ENCODE data around the gene HOMER1.

HOMER1 gene

DNA sequence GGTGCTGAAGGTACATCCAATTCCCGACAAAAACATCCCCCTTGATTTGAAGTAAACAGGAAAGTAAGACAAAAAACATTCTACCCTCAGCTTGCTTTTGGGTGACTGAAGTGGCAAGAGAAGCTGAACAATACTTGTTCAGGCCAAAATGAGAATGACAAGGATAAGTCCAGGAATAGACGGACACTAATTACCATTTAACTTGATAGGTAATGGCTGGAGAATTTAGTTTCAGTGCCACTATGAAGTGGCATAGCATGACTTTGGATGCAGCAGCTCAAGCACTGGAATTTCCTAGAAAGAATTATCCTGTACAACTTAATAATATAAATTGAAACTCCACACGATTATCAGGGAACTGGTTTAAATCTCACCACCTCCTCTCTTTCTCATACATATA, 49.7 kb downstream of the HOMER1 start:
- DNase-seq (ENCODE audit: low read depth), result no peak
- TF ChIP-seq, protein P1, sequence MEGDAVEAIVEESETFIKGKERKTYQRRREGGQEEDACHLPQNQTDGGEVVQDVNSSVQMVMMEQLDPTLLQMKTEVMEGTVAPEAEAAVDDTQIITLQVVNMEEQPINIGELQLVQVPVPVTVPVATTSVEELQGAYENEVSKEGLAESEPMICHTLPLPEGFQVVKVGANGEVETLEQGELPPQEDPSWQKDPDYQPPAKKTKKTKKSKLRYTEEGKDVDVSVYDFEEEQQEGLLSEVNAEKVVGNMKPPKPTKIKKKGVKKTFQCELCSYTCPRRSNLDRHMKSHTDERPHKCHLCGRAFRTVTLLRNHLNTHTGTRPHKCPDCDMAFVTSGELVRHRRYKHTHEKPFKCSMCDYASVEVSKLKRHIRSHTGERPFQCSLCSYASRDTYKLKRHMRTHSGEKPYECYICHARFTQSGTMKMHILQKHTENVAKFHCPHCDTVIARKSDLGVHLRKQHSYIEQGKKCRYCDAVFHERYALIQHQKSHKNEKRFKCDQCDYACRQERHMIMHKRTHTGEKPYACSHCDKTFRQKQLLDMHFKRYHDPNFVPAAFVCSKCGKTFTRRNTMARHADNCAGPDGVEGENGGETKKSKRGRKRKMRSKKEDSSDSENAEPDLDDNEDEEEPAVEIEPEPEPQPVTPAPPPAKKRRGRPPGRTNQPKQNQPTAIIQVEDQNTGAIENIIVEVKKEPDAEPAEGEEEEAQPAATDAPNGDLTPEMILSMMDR (IDR thresholded peaks at IDR 0.05; ENCODE audit: low read depth, low read length, missing control alignments), result no peak
- no peak overlapping the region for H3K4me3 ChIP-seq (ENCODE audit: low read depth, low read length)

DNA sequence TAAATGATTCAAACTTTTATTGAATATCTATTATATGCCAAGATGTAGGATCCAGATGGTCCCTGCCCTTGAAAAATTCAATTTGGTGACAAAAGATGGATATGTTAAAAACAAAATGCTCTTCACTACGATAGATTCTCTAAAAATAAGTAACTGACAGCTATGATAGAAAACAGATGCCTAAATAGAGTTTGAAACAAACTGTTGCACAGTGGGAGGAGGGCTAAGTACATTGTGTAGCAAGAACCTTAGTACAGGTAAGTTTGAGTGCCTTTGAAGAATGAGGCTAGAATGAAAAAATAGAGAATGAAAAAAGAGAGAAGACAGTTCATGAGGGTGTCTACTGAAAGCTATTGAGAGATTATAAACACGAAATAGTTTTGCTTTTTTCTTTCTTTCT, 54.3 kb downstream of the HOMER1 start:
- no peak overlapping the region for H3K4me3 ChIP-seq (ENCODE audit: low read depth, low read length)
- TF ChIP-seq, protein P1 (IDR thresholded peaks at IDR 0.05; ENCODE audit: low read depth, low read length, missing control alignments), result no peak
- DNase-seq (ENCODE audit: low read depth), result no peak

DNA sequence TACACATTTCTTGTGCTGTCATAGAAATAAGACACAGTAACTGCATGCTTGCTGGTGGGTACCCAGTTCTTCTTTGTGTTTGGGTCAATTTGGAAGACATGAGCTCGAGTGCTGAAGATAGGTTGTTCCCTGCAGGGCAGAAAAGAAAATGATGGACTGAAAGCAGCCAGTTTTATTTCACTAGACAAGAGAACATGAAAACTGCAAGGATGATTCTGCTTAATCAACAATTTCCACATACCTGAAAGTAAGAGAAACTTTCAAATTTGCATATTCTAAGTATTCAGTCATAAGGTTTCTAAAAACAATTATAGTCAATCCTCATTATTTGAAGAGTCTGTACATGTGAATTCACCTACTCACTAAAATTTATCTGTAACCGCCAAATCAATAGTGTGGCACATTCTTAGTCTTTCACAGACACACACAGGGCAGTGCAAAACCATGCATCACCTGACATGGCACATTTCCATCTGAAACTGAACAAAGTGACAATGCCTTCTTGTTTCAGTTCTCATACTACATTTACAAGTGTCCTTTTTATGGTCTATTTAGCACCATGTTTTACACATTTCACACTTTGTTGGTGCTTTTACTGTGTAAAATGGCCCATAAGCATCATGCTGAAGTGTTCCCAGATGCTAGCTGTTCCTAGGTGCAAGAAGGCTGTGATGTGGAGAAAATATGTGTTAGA, 56.9 kb downstream of the HOMER1 start:
- no peak overlapping the region for H3K4me3 ChIP-seq (ENCODE audit: low read depth, low read length)
- DNase-seq (ENCODE audit: low read depth), result peak; percentile 37
- TF ChIP-seq, protein P1 (IDR thresholded peaks at IDR 0.05; ENCODE audit: low read depth, low read length, missing control alignments), result no peak

DNA sequence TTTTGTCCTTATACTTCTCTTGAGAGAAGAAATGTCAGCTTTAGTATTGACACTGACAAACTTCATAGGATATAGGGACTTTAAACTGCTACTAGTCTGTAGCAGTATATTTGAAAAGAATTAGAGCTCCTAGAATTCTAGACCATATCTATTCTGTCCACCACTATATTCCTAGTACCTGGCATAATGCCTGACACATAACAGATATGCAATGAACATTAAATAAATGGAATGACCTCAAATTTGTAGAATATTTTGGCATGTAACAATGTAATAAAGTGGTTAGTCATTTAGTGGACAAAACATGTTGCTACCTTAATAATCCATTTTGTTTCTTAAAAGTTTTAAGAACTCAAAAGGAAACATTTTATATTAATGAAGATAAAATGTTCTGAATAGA, 57.5 kb downstream of the HOMER1 start:
- H3K4me3 ChIP-seq (ENCODE audit: low read depth, low read length), result no peak overlapping the region
- TF ChIP-seq, protein P1 (IDR thresholded peaks at IDR 0.05; ENCODE audit: low read depth, low read length, missing control alignments), result no peak
- no peak for DNase-seq (ENCODE audit: low read depth)

DNA sequence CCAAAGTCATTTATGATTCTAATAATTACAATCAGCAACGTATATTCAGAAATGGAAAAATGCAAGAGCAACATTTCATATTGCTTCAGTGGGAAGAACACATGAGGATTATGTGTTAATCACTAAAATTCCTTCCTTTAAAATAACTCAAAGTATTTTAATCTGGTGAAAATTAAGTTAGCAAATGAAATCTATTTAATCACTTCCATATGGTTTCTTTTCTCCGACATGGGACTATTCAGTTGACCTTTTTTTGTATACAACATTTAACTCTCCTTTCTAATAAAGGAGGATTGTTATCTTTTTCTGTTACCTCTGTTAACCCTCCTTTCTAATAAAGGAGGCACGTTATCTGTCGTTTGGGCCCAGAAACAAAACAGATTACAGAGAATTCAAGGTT, 59.9 kb downstream of the HOMER1 start:
- H3K4me3 ChIP-seq (ENCODE audit: low read depth, low read length), result no peak overlapping the region
- TF ChIP-seq, protein P1 (IDR thresholded peaks at IDR 0.05; ENCODE audit: low read depth, low read length, missing control alignments), result no peak
- no peak for DNase-seq (ENCODE audit: low read depth)

DNA sequence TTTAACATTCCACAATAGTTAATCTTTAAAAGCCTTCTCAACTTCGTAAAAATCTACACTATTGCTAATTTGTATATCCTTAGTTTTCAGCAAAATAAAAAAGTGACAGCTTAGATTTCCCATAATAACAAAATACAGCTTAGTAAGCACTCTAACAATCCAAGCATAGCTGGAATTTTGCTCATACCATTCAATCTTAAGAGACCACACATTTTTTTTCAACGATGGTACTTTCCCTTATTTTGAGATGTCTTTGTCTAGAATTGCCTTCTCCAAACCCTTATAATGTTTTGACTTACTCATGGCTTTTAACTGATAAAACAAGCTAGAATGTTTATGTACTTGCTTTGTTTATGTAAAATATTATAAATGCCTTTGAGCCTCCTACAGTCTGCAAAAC, 65.6 kb downstream of the HOMER1 start:
- no peak for DNase-seq (ENCODE audit: low read depth)
- H3K4me3 ChIP-seq (ENCODE audit: low read depth, low read length), result no peak overlapping the region
- TF ChIP-seq, protein P1 (IDR thresholded peaks at IDR 0.05; ENCODE audit: low read depth, low read length, missing control alignments), result no peak

DNA sequence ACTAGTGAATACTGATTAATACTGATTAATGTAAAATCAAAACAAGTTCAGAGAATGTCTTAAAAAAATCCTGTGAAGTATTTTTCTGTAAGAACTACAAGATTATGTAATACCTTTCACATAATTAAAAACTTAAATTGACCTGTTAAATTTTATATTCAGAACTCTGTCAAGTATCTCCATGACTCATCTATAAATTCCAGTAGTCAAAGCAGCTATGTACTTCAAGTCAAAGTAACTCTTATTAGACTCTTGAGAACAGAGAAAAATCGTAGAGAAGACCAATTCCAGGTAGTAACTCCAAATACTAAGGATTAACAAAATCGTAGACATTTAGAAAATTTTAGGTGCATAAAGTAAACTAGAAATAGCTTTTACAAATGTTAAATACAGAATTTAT, 77.1 kb downstream of the HOMER1 start:
- TF ChIP-seq, protein P1 (IDR thresholded peaks at IDR 0.05; ENCODE audit: low read depth, low read length, missing control alignments), result no peak
- DNase-seq (ENCODE audit: low read depth), result no peak
- no peak overlapping the region for H3K4me3 ChIP-seq (ENCODE audit: low read depth, low read length)
